Measurements from ENCODE around the gene PRKAG1.

DNA sequence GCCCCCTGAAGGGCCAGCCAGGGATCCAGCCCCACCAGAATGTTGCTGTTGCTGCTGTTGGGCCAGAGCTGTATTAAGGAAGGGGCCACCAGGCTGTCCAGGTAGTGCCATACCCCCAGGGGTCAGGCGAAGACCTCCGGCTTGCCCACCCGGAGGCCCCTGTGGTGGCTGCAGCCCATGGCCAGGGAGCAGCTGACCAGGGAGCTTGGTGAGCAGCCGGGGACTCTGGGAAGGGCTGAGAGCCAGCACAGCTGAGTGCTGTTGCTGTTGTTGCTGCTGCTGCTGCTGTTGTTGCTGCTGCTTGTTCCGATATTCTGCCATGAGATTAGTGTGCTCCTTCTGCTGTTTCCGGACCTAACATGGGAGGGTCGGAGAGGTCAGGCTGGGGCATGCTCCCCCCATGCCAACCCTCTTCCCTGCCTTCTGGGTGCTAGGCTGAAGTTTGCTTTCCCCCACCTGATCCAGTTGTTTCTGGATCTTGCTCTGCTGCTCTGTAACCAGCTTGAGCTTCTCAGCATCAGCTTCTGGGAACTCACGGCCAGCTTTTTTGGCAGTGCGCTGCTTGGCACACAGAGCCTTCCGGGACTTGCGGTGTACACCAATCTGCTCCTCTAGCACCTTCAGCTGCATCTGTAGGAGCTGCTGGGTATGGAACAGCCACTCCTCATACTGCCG is 15.2 kb upstream of the PRKAG1 start:
- no peak for TF ChIP-seq EZH2phosphoT487 (IDR thresholded peaks at IDR 0.05; ENCODE audit: borderline replicate concordance, low read depth, low read length)
- no peak for TF ChIP-seq CTCF (conservative IDR thresholded peaks at IDR 0.05; ENCODE audit: low read length)

Measured in OCI-LY7 (cell line).